ENCODE results near the gene SV2C. TPM values are rescaled to one million over a fixed set of nuclear protein-coding genes. Genes with fewer than 3 reads are reported as not detected.

SV2C gene
- total and polyA plus RNA-seq, 3 donors from 2014 or later, result 0.24 to 0.87 (median 0.56) TPM

GRCh38 chr5:76222318-76222717 lies 139.1 kb downstream of the SV2C start:
- Histone ChIP-seq H3K36me3 (ENCODE audit: low read depth, missing control alignments) (no peaks in the 10 kb centered on the region), H3K9me3 (no peaks in the 10 kb centered on the region), H3K4me3 (no peak overlapping the region), H3K27me3 (no peaks in the 10 kb centered on the region), H3K27ac (no peak overlapping the region), H3K4me1 (no peaks in the 10 kb centered on the region)
- 92% methylated on average over 3 of the region's 3 CpGs for WGBS, 2 donors
- TF ChIP-seq POLR2A (IDR thresholded peaks at IDR 0.05), result no peak
- TF ChIP-seq CTCF (IDR thresholded peaks at IDR 0.05), result no peak
- no peak for DNase-seq
- intact Hi-C loops (cut with DNase I; ENCODE audit: low total_unique reads), result no loop called here

GRCh38 chr5:76223696-76224095 lies 140.5 kb downstream of the SV2C start:
- H3K36me3 ChIP-seq (ENCODE audit: low read depth, missing control alignments), result no peaks in the 10 kb centered on the region
- no peak overlapping the region for H3K4me3 ChIP-seq
- no peaks in the 10 kb centered on the region for H3K4me1 ChIP-seq
- H3K9me3 ChIP-seq, result no peaks in the 10 kb centered on the region
- intact Hi-C loops (cut with DNase I; ENCODE audit: low total_unique reads), result no loop called here
- DNase-seq, result no peak
- H3K27ac ChIP-seq, result no peak overlapping the region
- 21 to 43% methylated on average over 2 of the region's 2 CpGs for WGBS, 2 donors
- H3K27me3 ChIP-seq, result no peaks in the 10 kb centered on the region
- TF ChIP-seq POLR2A (IDR thresholded peaks at IDR 0.05) (no peak), CTCF (IDR thresholded peaks at IDR 0.05) (no peak)

GRCh38 chr5:76224898-76225297 lies 141.7 kb downstream of the SV2C start:
- no peak for DNase-seq
- Histone ChIP-seq H3K27ac (no peak overlapping the region), H3K9me3 (no peaks in the 10 kb centered on the region), H3K27me3 (no peaks in the 10 kb centered on the region), H3K36me3 (ENCODE audit: low read depth, missing control alignments) (no peaks in the 10 kb centered on the region), H3K4me1 (no peaks in the 10 kb centered on the region), H3K4me3 (no peak overlapping the region)
- no peak for TF ChIP-seq CTCF (IDR thresholded peaks at IDR 0.05)
- no peak for TF ChIP-seq POLR2A (IDR thresholded peaks at IDR 0.05)
- 77 to 90% methylated on average over 1 of the region's 1 CpG for WGBS, 2 donors
- intact Hi-C loops (cut with DNase I; ENCODE audit: low total_unique reads), result no loop called here

- no peak for TF ChIP-seq CTCF (IDR thresholded peaks at IDR 0.05)
- TF ChIP-seq POLR2A (IDR thresholded peaks at IDR 0.05), result no peak
Observed at GRCh38 chr5:76225336-76225735, 142.2 kb downstream of the SV2C start.

GRCh38 chr5:76229900-76230299 lies 146.7 kb downstream of the SV2C start:
- DNase-seq, result no peak
- intact Hi-C loops (cut with DNase I; ENCODE audit: low total_unique reads), result no loop called here
- H3K27ac ChIP-seq, result no peak overlapping the region
- no peaks in the 10 kb centered on the region for H3K9me3 ChIP-seq
- no peak for TF ChIP-seq CTCF (IDR thresholded peaks at IDR 0.05)
- no peak for TF ChIP-seq POLR2A (IDR thresholded peaks at IDR 0.05)
- no peak overlapping the region for H3K4me3 ChIP-seq
- 68 to 77% methylated on average over 3 of the region's 3 CpGs for WGBS, 2 donors
- H3K36me3 ChIP-seq (ENCODE audit: low read depth, missing control alignments), result no peaks in the 10 kb centered on the region
- H3K27me3 ChIP-seq, result no peaks in the 10 kb centered on the region
- H3K4me1 ChIP-seq, result no peaks in the 10 kb centered on the region

More at GRCh38 chr5:76225336-76225735, 142.2 kb downstream of the SV2C start:
- 87 to 96% methylated on average over 2 of the region's 2 CpGs for WGBS, 2 donors
- no peak for DNase-seq
- Histone ChIP-seq H3K4me1 (no peaks in the 10 kb centered on the region), H3K9me3 (no peaks in the 10 kb centered on the region), H3K27ac (no peak overlapping the region), H3K27me3 (no peaks in the 10 kb centered on the region), H3K4me3 (no peak overlapping the region), H3K36me3 (ENCODE audit: low read depth, missing control alignments) (no peaks in the 10 kb centered on the region)
- intact Hi-C loops (cut with DNase I; ENCODE audit: low total_unique reads), result no loop called here

Data from testis (tissue), 3 donors.